HG03039 (cell line): Measurements from ENCODE around the gene ATP11A.
"Not testable (repeated sequence)": the region's sequence is repeated elsewhere in the genome, so short reads cannot be mapped to it uniquely, and the experiment has no call there.

Experiments used
- ATAC-seq: cut with Tn5 transposase; IDR thresholded peaks from one replicate; pipeline ENCODE4 v1.9.1; 2021; ENCODE audit warnings: mild to moderate bottlenecking, moderate library complexity; ENCODE audit not compliant: unreplicated experiment

Gene ATP11A

GRCh38 chr13:112772539-112772909, 82.7 kb downstream of the ATP11A start:
- ATAC-seq = no peak

- no peak for ATAC-seq
Measured at GRCh38 chr13:112772929-112773328, 83.1 kb downstream of the ATP11A start.

GRCh38 chr13:112773601-112774447, 84.0 kb downstream of the ATP11A start:
- ATAC-seq = no peak

GRCh38 chr13:112774448-112774792, 84.6 kb downstream of the ATP11A start:
- ATAC-seq = no peak

GRCh38 chr13:112774829-112775565, 85.2 kb downstream of the ATP11A start:
- no peak for ATAC-seq

GRCh38 chr13:112775791-112776279, 86.0 kb downstream of the ATP11A start:
- no peak for ATAC-seq

GRCh38 chr13:112776354-112776753, 86.5 kb downstream of the ATP11A start:
- ATAC-seq = no peak

GRCh38 chr13:112776971-112777370, 87.1 kb downstream of the ATP11A start:
- no peak for ATAC-seq

- ATAC-seq = no peak
Measured at GRCh38 chr13:112777637-112778406, 88.0 kb downstream of the ATP11A start.

- ATAC-seq = no peak
Measured at GRCh38 chr13:112779856-112780604, 90.2 kb downstream of the ATP11A start.

GRCh38 chr13:112781287-112781686, 91.4 kb downstream of the ATP11A start:
- no peak for ATAC-seq

GRCh38 chr13:112781881-112782361, 92.1 kb downstream of the ATP11A start:
- ATAC-seq = no peak

GRCh38 chr13:112782429-112783010, 92.7 kb downstream of the ATP11A start:
- no peak for ATAC-seq

GRCh38 chr13:112783135-112783977, 93.5 kb downstream of the ATP11A start:
- ATAC-seq = no peak

- ATAC-seq = no peak
Measured at GRCh38 chr13:112783978-112784371, 94.1 kb downstream of the ATP11A start.

- ATAC-seq = no peak
Measured at GRCh38 chr13:112784811-112785482, 95.1 kb downstream of the ATP11A start.

- ATAC-seq = no peak
Measured at GRCh38 chr13:112785483-112785856, 95.6 kb downstream of the ATP11A start.

GRCh38 chr13:112786810-112787209, 97.0 kb downstream of the ATP11A start:
- ATAC-seq = not testable (repeated sequence)
